IPS DF 19.7 (cell line): ENCODE data around the gene EIF4A2.

ENCODE experiments used
- DNase-seq: peaks from one replicate; pipeline ENCODE4 v3.0.0-alpha.2; 2013; ENCODE audit warnings: low read depth, low spot score

EIF4A2 gene

DNA sequence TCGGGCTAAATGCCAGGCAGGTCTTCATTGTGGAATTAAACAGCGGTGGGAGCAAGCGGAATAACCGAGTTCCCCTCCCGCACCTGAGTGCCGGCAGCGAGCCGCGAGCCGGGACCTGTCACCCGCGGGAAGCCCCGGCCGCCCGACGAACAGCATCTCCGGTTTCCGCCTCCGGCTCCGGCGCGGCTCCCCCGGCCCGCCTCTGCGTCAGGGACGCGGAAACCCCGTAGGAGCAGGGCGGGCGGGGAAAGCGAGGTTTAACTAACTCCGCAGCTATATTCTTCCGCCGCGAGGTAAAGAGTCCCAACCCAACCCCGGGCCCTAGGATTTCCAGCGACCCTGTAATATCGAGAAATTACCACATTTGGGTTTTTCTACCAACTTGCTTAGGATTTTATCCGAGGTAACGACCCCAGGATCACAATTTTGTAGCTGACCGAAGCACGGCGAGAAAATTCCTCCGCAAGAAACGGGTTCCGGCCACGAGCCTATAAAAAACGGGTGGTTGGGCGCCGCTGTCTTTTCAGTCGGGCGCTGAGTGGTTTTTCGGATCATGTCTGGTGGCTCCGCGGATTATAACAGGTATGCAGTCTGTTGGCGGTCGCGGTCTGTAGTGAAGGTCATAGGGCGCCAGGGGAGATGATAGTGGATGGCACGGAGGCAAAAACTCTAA, at the start of gene EIF4A2:
TSS of gene EIF4A2 (plus strand) at position 520 of the 673 bp plus-strand sequence. CDS start at position 554, 34 bp downstream.
- no peak for DNase-seq

DNA sequence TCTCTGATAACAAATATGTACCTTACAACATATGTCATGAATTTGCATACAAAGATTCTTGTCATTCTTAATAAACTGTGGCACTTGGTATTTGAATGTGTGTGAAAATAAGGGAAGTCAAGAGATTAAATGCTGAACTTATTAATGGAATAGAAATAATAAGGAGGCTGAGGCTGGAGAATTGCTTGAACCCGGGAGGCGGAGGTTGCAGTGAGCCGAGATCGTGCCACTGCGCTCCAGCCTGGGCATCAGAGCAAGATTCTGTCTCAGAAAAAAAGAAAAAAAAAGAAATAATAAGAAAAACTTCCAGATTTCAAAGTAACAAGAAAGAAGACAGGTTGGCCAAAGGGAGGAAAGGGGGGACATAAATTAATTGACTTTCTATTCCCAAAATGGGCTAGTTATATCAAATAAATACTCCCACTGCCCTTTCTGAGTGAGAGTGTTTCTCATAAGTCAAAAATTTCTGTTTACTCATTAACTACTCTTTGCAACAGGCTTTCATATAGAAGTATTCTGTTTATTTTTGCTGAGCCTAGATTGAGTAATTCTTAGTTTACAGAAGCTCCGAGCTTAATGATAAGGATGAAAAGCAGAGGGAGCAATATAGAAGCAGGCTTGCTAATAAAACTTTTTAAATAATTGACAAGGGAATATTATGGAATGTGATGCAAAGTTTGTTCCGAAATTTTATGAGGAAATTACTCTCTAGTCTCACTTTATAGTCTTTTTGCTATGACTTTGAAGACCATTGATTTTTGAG, 40.6 kb upstream of the EIF4A2 start:
- DNase-seq = no peak

DNA sequence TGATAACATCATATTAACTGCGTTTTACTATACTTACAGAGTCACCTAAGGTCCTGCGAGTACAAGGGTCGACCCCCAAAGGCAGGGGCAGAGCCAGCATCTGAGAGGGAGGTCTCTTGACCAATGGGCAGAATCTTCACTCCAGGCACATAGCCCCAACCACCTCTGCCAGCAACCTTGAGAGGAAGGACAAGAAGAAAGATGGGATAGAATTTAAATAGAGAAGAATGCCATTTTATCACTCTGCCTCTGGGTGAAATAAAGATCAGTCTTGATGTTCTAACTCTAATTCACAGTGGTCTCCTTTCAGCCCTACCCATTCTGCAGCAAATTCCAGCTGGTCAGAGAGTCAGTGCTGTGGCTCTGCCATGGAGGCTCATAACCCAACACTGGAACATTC, 39.7 kb upstream of the EIF4A2 start:
- DNase-seq = no peak

DNA sequence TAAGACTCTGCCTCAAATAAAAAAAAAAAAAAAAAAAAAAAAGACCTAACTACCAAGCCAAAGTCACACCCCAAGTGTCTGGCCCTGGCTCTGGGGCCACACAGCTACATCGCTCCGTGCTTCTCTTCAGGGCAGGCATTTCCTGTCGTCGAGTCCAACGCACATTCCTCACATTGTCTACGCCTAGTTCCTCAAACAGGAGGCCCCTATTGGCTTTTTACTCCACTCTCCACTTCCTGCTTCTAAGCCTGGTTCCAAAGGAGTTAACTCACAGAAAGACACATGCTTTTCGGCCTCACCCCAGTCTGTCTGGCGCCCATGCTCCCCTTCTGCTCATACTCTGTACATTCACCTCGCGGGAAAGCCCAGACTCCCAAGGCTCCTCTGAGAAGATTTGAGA, 37.4 kb upstream of the EIF4A2 start:
- DNase-seq = peak; percentile 95

DNA sequence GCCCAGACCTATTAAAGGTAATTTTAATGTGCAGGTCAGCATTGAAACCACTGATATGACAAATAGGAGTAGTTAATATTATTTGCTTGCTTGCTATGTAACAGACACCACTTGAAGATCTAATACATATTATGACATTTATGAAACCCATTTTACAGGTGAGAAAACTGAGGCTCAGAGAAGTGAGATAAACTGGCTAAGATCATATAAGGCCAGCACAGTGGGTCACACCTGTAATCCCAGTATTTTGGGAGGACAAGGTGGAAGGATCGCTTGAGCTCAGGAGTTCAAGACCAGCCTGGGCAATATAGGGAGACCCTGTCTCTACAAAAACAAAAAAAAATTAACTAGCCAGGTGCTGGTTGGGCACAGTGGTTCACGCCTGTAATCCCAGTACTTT, 33.1 kb upstream of the EIF4A2 start:
- DNase-seq = no peak

DNA sequence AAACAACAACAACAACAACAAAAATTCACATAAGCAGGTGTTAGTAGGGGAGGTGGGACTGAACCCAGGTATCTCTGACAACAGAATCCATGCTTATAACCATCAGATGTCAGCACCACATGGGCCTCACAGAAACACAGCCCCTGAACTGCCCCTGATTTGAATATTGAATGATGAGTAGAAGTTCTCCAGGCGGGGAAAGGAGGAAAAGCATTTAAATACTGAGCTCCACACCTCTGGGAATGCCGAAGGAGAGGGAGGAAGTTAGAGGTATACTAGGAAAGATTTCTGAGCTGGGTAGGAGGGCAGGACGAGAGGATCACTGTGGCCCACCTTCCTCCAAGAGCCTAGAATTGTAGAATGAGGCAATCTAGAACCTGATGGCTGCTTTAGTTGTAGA, 31.9 kb upstream of the EIF4A2 start:
- no peak for DNase-seq

DNA sequence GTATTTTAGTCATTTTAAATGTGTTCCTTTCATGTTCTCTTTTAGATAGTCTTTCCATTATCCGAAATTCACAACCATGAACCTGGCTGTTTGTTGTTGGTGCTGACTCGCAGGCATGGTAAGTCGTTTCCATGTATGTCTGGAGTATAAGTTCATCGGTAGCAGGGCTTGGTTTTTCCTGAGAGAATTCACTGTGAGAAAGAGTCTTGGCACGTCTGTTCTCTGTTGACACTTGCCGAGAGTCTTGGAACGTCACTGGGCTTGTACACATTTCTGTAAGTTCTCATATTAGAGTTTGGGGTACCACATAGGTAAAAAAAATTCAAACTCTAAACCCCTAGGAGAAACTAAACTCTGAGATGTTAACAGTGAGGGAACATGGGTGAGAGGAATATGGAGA, 29.4 kb upstream of the EIF4A2 start:
- DNase-seq = no peak

DNA sequence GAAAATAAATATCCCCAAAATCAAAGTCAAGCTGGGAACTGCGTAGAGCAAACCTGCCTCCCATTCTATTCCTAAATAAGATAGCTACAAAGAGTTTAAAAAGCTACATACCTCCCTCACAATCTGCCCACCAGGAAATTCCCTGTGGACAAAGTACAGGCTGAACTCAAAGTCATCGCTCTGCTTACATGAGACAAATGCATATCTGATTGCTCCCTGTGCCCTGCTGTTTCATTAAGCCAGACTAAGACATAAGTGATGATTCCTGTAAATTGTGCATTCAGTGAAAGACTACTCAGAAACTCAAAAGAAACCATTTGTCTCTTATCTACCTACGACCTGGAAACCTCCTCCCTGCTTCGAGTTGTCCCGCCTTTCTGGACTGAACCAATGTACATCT, 28.5 kb upstream of the EIF4A2 start:
- DNase-seq = no peak

DNA sequence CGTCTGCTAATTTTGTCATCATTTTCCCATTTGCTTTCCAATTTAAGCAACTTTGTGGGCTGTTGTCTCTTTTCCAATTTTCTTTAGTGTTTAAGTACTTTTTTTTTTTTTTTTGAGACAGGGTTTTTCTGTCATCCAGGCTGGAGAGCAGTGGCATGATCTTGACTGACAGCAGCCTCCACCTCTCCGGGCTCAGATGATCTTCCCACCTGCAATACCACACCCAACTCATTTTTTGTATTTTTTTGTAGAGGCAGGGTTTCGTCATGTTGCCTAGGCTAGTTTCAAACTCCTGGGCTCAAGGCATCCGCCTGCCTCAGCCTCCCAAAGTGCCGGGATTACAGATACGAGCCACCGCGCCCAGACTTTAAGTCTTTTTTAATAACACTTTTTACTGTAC, 26.2 kb upstream of the EIF4A2 start:
- DNase-seq = no peak

DNA sequence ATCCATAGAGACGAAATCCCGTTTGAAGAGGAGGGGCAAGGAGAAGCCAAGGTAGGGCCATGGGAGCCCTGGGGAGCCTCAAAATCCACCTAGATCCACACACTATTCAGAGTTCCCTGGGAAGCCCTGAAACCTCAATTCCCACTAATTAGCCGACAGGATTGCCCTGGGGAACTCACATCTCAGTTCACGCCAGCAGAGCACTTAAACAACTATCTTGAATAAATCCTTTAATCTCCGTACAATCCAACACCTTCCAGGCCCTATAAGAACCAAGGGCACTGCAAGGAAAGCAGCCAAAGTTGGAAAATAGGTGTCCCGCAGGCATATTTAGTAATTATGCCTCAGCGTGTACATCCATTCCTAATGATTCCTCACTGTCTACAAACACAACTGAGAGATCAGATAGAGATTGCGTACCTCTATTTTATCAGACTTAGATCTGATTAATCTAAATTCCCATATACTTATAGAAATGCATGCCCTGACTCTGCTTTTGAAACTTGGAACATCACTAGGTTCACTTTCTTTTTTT, 25.6 kb upstream of the EIF4A2 start:
- no peak for DNase-seq

DNA sequence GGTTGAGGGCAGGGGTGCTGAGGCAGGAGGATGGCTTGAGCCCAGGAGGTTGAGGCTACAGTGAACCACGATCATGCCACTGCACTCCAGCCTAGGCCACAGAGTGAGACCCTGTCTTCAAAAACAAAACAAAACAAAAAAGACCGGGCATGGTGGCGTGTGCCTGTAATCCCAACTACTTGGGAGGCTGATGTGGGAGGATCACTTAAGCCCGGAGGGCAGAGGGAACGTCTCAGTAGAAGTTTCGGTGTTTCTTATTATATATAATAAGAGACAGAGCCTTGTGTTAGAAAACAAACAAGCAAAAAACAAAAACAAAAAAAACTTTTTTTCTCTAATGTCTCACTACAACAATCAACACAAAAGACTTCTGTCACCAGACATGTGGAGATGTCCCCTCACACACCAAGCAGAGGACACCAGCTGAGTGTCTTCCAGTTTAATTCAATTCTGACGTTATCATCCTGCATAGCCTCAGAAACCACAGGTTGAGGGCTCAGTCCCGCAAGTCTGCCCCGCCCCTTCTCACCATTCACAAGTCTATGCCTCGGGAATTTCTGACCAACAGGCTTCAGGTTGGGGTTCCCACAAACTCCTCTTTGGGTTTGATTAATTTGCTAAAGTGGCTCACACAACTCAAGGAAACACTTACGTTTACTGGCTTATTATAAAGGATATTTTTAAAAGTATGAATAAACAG, 24.0 kb upstream of the EIF4A2 start:
- DNase-seq = no peak

DNA sequence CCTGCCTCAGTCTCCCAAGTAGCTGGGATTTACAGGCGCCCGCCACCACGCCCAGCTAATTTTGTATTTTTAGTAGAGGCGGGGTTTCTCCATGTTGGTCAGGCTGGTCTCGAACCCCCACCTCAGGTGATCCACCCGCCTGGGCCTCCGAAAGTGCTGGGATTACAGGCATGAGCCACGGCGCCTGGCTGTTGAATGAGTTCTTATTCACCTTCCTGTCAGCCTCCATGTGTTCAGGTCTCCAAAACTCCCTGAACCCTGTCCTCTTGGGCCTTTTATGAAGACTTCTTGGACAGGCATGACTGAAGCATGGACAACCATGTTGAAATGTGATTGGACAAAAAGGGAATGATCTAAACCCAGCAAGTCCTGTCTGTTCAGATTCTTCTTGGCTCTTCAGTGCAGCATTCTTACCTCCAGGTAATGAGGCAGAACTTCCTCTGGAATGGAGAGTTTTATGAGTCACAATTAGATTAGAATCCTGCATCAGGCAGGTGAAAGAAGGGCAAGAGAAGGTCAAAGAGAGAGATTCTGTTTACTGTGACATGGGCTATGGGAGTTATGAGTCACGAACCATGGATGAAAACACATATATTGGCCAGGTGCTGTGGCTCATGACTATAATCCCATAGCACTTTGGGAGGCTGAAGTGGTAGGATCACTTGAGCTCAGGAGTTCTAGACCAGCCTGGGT, 23.1 kb upstream of the EIF4A2 start:
- DNase-seq = no peak

DNA sequence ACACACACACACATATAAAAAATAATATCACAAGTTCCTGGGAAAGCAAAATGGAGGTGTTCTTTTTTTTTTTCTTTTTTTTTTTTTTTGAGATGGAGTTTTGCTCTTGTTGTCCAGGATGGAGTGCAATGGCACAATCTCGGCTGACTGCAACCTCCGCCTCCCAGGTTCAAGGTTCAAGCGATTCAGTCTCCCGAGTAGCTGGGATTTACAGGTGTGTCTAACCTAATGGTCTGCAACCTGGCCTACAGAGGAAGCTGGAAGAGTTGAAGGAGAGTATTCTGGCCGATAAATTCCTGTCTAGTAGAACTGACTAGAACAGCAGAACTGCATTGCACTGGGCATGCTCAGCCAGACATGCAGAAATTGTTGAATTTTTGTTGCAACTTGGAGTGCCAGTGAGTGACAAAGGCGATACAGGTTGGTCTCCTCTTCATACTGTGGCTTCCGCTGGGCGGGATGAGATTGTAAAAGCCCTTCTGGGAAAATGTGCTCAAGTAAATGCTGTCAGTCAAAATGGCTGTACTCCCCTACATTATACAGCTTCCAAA, 22.4 kb upstream of the EIF4A2 start:
- DNase-seq = no peak

DNA sequence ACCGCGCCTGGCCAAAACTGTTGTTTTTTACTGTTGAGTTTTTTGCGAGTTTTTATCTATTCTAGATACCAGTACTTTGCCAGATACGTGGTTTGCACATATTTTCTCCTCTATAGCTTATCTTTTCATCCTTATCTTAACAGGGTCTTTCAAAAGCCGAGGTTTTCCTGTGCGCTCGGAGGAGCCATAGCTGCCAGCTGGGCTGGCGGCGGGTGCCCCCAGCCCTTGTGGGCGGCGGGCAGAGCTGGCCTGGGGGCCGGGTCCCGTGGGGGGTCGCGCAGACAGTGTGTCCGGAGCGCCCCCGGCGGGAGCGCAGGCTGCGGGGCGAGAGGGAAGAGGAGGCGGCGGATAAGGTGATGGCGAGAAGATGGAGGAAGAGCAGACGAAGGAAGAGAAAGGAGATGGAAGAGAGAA, 11.1 kb upstream of the EIF4A2 start:
- no peak for DNase-seq

DNA sequence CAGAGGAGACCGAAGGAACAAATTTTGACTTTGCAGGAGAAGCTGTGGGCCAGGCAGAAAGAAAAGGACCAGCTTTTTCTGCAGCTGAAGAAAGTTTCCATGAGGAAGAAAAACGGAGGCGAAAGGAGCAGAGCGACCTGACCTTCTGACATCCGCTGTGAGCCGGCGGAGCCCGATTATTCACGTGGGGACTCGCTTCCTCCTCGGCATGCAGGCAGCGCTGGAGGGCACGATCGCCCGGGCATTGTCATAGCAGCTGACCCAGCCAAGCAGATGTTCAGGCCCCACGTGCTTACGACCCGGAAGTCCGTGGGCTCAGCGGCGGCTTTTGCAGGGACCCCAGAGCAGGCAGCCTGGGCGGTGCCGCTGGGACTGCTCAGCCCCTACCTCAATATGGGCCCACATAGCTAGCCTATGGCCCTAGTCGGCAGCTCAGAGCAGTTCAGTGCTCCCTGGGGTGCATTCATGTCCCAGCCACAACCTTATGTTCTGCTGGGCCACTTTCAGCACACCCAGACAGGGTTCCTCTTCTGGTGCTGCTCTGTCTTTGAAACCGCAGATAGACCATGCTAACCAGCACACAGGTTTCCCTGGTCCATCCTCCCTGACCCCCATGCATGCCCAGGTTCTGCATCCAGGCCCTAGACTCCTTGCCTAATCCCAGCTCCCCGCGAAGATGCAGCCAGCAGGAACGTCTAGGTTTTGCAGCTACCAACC, 10.5 kb upstream of the EIF4A2 start:
- DNase-seq = no peak

DNA sequence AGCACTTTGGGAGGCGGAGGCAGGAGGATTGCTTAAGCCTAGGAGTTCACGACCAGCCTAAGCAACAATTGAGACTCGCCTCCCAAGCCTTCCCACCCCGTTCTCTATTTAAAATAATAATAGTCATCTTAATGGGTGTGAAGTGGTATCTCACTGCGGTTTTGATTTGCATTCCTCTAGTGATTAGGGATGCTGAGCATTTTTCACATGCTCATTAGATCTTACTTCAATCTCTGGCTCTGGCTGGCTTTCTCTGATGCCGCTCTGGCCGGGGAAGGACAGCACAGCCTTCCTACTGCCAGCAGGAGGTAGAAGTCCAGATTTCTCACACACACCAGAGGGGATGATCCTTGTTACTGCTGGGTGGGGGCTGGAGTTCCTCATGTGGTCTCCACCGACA, 7.4 kb upstream of the EIF4A2 start:
- DNase-seq = peak; percentile 59

DNA sequence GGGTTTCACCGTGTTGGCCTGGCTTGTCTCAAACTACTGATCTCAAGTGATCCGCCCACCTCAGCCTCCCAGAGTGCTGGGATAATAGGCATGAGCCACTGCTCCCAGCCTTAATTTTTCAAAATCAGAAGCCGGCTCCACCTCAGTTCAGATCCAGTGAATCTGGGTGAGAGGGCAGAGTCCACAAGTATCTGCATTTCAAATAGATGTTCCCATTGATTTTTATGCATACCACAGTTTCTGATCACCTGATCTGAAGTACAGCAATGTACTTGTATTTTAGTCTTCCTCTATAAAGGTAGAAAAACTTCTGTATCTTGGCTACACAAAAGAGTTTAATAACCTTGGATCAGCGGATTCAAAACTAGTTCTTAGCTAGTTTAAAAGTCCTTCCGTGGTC, 4.2 kb upstream of the EIF4A2 start:
- DNase-seq = no peak

DNA sequence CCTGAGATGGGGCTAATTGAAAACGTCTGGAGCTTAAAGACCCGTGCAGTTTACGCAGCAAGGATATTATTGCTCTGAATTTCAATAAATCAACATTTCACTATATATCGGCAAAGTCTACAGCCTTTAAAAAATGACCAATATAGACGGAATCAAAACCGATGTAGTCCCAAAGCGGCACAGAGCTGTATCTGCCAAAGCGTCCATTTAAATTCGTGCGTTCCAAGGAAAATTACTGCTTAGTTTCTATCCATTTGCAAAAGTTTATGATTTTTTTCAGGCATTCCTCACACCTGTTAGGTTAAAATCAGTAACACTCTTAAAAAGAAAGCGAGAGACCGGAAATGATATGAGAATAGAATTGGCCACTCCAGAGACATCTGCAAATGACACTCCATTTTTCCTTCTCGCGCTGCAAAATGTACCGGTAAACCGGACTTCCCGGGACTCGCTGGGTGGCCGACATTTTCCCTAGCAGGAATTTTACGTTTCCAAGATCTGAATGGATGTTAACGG, 777 bp upstream of the EIF4A2 start:
- DNase-seq = no peak

DNA sequence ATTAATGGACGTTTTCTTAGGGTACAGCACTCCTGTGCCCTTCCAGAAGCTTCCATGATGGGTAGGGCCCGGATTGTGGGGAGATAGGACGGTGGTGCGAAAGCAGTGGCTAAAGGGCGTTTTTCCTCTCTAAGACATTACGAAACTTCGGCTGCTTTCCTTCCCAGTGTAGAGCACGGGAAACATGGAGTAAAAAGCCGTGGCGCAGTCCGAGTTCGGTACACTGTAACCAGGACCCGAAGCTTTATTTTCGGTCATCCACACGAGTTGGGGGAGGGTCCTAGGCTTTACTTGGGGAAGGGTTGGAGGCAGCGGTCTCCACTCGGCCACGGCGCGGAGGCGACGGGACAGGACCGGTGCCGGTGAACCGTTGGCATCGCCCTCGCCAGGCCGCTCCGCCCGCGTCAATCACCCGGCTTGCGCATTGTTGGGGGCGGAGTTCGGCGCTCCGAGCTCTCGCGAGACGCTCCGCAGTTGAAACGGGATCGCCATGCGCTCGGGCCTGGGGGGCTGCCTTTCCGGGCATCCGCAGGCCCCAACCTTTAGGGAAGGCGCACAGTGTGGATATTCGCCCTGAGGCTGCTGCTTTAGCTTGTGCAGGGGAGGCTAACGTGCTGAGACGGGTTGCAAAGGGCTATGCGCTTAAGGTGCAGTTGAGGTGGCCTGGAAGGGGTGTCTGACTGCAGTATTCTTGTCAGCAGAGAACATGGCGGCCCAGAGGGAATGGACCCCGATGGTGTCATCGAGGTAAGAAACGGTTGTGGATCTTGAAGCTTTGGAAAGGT, 546 bp downstream of the EIF4A2 start:
- DNase-seq = no peak
